Lung (tissue), 12 donors: ENCODE data around the gene TRIM63. TPM values are rescaled to one million over a fixed set of nuclear protein-coding genes. Genes with fewer than 3 reads are reported as not detected.

ENCODE experiments used
- ATAC-seq: fragments of 200-7000 bp; cut with Tn5 transposase; one replicate; pipeline ENCODE4 v1.9.1; 2020; ENCODE audit warnings: moderate number of reproducible peaks; ENCODE audit not compliant: insufficient read depth, low FRiP score
- DNase-seq, 3 donors: peaks; one replicate each; pipeline ENCODE4 v3.0.0-alpha.2; 2013 to 2017
- H3K27ac ChIP-seq, 2 donors: one replicate each; pipeline ENCODE4 v1.5.1; 2013; ENCODE audit warnings: mild to moderate bottlenecking in 2 of 2, moderate library complexity in 2 of 2, control low read depth in 1 of 2, inconsistent platforms in 1 of 2, low read depth in 1 of 2, low read length in 1 of 2
- H3K27me3 ChIP-seq, 3 donors: one replicate each; pipeline ENCODE4 v1.5.1; 2013; ENCODE audit warnings: low read length in 2 of 3; ENCODE audit not compliant: control insufficient read depth in 3 of 3, insufficient read depth in 3 of 3
- H3K36me3 ChIP-seq, 4 donors: one replicate each; pipeline ENCODE4 v1.5.1; 2013; ENCODE audit warnings: low read length in 4 of 4, mild to moderate bottlenecking in 1 of 4, moderate library complexity in 1 of 4; ENCODE audit not compliant: control insufficient read depth in 4 of 4, insufficient read depth in 4 of 4
- H3K4me1 ChIP-seq, 5 donors: one replicate each; pipeline ENCODE4 v1.5.1; 2013; ENCODE audit warnings: low read length in 5 of 5, mild to moderate bottlenecking in 2 of 5, moderate library complexity in 1 of 5; ENCODE audit not compliant: control insufficient read depth in 5 of 5, insufficient read depth in 5 of 5
- H3K4me3 ChIP-seq: one replicate; pipeline ENCODE4 v1.5.1; 2013; ENCODE audit warnings: mild to moderate bottlenecking, control low read depth, moderate library complexity
- H3K9ac ChIP-seq, 2 donors: one replicate each; pipeline ENCODE4 v1.5.1; 2013; ENCODE audit warnings: low read length in 2 of 2, control low read depth in 1 of 2; ENCODE audit not compliant: insufficient read depth in 1 of 2
- H3K9me3 ChIP-seq, 4 donors: one replicate each; pipeline ENCODE4 v1.5.1; 2013; ENCODE audit warnings: low read length in 3 of 4, mild to moderate bottlenecking in 1 of 4, moderate library complexity in 1 of 4; ENCODE audit not compliant: control insufficient read depth in 4 of 4, insufficient read depth in 3 of 4
- WGBS, 2 donors: extraction: QIAGEN DNeasy Blood & Tissue Kit; methylation state at CpG; one replicate each; pipeline ENCODE4 v1.1.7; 2013; 5-methylcytosine and 5-hydroxymethylcytosine counted together
- polyA plus RNA-seq, 2 donors: library from polyadenylated mRNA; stranded (reverse); fragments of 200-250 nt; gene quantifications; one replicate each; pipeline ENCODE4 v1.2.1, GENCODE V29; 2013
- total RNA-seq, 2 donors: library from RNA; depleted of rRNA in 1 of 2; stranded (reverse); fragments of >200 nt in 1 of 2; gene quantifications; one replicate each; pipeline ENCODE4 v1.2.1, GENCODE V29; 2014 to 2021
- TF ChIP-seq, protein P1 (sequence below): IDR thresholded peaks from 2 replicates; pipeline ENCODE4 v1.5.1; 2012; ENCODE audit warnings: mild to moderate bottlenecking; ENCODE audit errors: control extremely low read depth, extremely low read depth
- donor health status: control.
- donor health status: control.
- donor health status: Bipolar disorder and iron deficiency.
- donor health status: healthy.
- donor health status: DM: yes; HTN: yes; CAD: no.

TRIM63 gene
- total and polyA plus RNA-seq, 4 donors: 0.12 to 0.31 (median 0.19) TPM

DNA sequence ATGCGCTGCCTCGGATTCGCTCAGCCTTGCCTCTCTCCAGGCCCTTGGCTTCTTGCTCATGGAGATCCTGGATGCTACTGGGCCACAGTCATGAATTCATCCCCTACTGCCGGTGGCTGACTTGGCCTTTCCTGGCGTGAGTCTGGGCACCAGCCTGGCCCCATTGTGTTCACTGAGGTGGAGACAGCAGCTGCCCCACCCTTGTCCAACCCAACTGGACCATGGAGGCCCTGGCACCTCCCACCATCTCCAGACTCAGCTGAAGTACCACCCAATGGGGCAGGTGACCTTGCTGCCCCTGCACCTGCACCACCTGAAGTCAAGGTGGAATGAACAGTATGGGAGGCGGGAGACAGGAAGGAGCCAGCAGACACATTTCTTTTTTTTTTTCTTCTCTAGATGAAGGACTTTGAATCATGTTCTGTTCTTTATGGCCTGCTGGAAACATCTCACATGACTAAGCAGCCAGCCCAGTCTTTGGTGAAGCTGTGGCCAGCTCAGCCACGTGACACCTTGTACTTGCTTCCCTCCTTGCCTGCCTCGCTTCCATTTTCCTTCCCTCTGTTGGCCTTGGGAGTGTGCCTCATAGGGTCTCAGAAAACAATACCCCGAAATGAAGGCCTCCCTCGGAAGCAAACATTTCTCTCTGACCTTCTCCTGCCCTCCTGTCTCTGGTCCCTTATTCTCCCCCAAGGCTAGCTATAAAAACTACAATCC, 17.7 kb downstream of the TRIM63 start:
- H3K9ac ChIP-seq: no peak overlapping the region
- TF ChIP-seq, protein P1, sequence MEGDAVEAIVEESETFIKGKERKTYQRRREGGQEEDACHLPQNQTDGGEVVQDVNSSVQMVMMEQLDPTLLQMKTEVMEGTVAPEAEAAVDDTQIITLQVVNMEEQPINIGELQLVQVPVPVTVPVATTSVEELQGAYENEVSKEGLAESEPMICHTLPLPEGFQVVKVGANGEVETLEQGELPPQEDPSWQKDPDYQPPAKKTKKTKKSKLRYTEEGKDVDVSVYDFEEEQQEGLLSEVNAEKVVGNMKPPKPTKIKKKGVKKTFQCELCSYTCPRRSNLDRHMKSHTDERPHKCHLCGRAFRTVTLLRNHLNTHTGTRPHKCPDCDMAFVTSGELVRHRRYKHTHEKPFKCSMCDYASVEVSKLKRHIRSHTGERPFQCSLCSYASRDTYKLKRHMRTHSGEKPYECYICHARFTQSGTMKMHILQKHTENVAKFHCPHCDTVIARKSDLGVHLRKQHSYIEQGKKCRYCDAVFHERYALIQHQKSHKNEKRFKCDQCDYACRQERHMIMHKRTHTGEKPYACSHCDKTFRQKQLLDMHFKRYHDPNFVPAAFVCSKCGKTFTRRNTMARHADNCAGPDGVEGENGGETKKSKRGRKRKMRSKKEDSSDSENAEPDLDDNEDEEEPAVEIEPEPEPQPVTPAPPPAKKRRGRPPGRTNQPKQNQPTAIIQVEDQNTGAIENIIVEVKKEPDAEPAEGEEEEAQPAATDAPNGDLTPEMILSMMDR: no peak
- H3K27ac ChIP-seq: peak overlapping the region in 1 of 2 donors; percentile 18
- H3K4me1 ChIP-seq: peaks cover 0 to 8% (median 0%) of the 10 kb centered on the region in 5 donors
- H3K4me3 ChIP-seq: no peak overlapping the region
- DNase-seq (no peak), ATAC-seq (no peak)
- WGBS, 2 donors: 65 to 76% methylated on average over 10 of the region's 10 CpGs
- H3K36me3 ChIP-seq: peaks cover 0 to 4% (median 0%) of the 10 kb centered on the region in 4 donors
- H3K27me3 ChIP-seq: peaks cover 1 to 35% (median 28%) of the 10 kb centered on the region in 3 donors
- peaks cover 0 to 3% (median 0%) of the 10 kb centered on the region in 4 donors for H3K9me3 ChIP-seq

- Histone ChIP-seq H3K4me1 (peaks cover 0 to 8% (median 0%) of the 10 kb centered on the region in 5 donors), H3K36me3 (peaks cover 0 to 4% (median 0%) of the 10 kb centered on the region in 4 donors), H3K9me3 (peaks cover 0 to 3% (median 0%) of the 10 kb centered on the region in 4 donors), H3K27me3 (peaks cover 5 to 45% (median 41%) of the 10 kb centered on the region in 3 donors), H3K27ac (no peak overlapping the region), H3K4me3 (no peak overlapping the region), H3K9ac (no peak overlapping the region)
- DNase-seq: no peak
- TF ChIP-seq, protein P1: no peak
- ATAC-seq: no peak
- WGBS, 2 donors: 73 to 75% methylated on average over 7 of the region's 7 CpGs
These were observed 20.1 kb downstream of the TRIM63 start for GRCh38 chr1:26047278-26047874.

- Histone ChIP-seq H3K9ac (no peak overlapping the region), H3K27me3 (peaks cover 5 to 45% (median 41%) of the 10 kb centered on the region in 3 donors), H3K36me3 (no peaks in the 10 kb centered on the region), H3K4me3 (no peak overlapping the region), H3K27ac (peak overlapping the region in 1 of 2 donors; percentile 43), H3K9me3 (peaks cover 0 to 2% (median 0%) of the 10 kb centered on the region in 4 donors), H3K4me1 (peaks cover 0 to 8% (median 0%) of the 10 kb centered on the region in 5 donors)
- WGBS, 2 donors: 5 to 7% methylated on average over 43 to 57 of the region's 57 CpGs
- DNase-seq: no peak
- TF ChIP-seq, protein P1: no peak
- no peak for ATAC-seq
These were observed 21.0 kb downstream of the TRIM63 start for GRCh38 chr1:26046246-26047095.
